Lower lobe of right lung (tissue), 2 donors: ENCODE data around the gene FFAR4. TPM values are rescaled to one million over a fixed set of nuclear protein-coding genes. Genes with fewer than 3 reads are reported as not detected.
"Not testable (repeated sequence)": the region's sequence is repeated elsewhere in the genome, so short reads cannot be mapped to it uniquely, and the experiment has no call there.

Experiments used
- ATAC-seq, 2 donors: fragments of 200-7000 bp; cut with Tn5 transposase; one replicate each; pipeline ENCODE4 v1.9.1; 2020 to 2022; ENCODE audit warnings: mild to moderate bottlenecking in 2 of 2, moderate library complexity in 2 of 2
- DNase-seq: peaks from one replicate; pipeline ENCODE4 v3.0.0-alpha.2; 2020
- H3K27ac ChIP-seq: fragments of 200-600 bp; one replicate; pipeline ENCODE4 v1.8.0; 2022
- H3K27me3 ChIP-seq: fragments of 200-600 bp; one replicate; pipeline ENCODE4 v1.8.0; 2022; ENCODE audit warnings: low read depth
- H3K36me3 ChIP-seq: fragments of 200-600 bp; one replicate; pipeline ENCODE4 v1.8.0; 2022; ENCODE audit warnings: mild to moderate bottlenecking
- H3K4me1 ChIP-seq: fragments of 200-600 bp; one replicate; pipeline ENCODE4 v1.8.0; 2022
- H3K4me3 ChIP-seq: fragments of 200-600 bp; one replicate; pipeline ENCODE4 v1.8.0; 2022; ENCODE audit warnings: mild to moderate bottlenecking
- H3K9me3 ChIP-seq: fragments of 200-600 bp; one replicate; pipeline ENCODE4 v1.8.0; 2022
- CTCF ChIP-seq: fragments of 200-600 bp; IDR thresholded peaks from one replicate; pipeline ENCODE4 v1.8.0; 2022; ENCODE audit warnings: antibody characterized with exemption, mild to moderate bottlenecking
- intact Hi-C: fragments of 100-400 bp; cut with DNase I; formaldehyde crosslinking; loops from one replicate; pipeline ENCODE4 v1.11.0; 2022
- total RNA-seq: library from RNA; stranded (reverse); fragmentation: NEBNext Ultra II Directional; extraction: Animal tissue kit (Norgen Biotek cat#: 25700); gene quantifications from one replicate; pipeline ENCODE4 v1.2.1, GENCODE V29; 2021
- donor health status: DM: no; HTN: yes; CAD: no; lungs with severe emphysema.

FFAR4 gene
- total RNA-seq, 1 donor from 2014 or later: 13.7 TPM

GRCh38 chr10:93542358-93542791 lies 24.1 kb upstream of the FFAR4 start:
- DNase-seq (no peak), ATAC-seq (peak; percentile 34 to 45)
- H3K4me1 ChIP-seq: peaks cover 11% of the 10 kb centered on the region
- H3K9me3 ChIP-seq: no peaks in the 10 kb centered on the region
- intact Hi-C loops: no loop called here
- no peaks in the 10 kb centered on the region for H3K27me3 ChIP-seq
- H3K27ac ChIP-seq: no peak overlapping the region
- no peaks in the 10 kb centered on the region for H3K36me3 ChIP-seq
- peak overlapping the region; percentile 12 for H3K4me3 ChIP-seq
- no peak for TF ChIP-seq CTCF

- H3K4me1 ChIP-seq, H3K36me3 ChIP-seq, H3K9me3 ChIP-seq, intact Hi-C loops, DNase-seq, ATAC-seq, H3K4me3 ChIP-seq, H3K27me3 ChIP-seq, H3K27ac ChIP-seq: not testable (repeated sequence)
Measured at GRCh38 chr10:93546995-93547394, 19.5 kb upstream of the FFAR4 start.

GRCh38 chr10:93547522-93547921 lies 18.9 kb upstream of the FFAR4 start:
- DNase-seq (no peak), ATAC-seq (no peak)
- intact Hi-C loops: no loop called here
- Histone ChIP-seq H3K27ac (no peak overlapping the region), H3K4me3 (no peak overlapping the region), H3K27me3 (no peaks in the 10 kb centered on the region), H3K4me1 (peaks cover 2% of the 10 kb centered on the region), H3K36me3 (no peaks in the 10 kb centered on the region), H3K9me3 (no peaks in the 10 kb centered on the region)
- TF ChIP-seq CTCF: no peak

- no peaks in the 10 kb centered on the region for H3K27me3 ChIP-seq
- H3K27ac ChIP-seq: no peak overlapping the region
- H3K9me3 ChIP-seq: no peaks in the 10 kb centered on the region
- no peak for TF ChIP-seq CTCF
- no peaks in the 10 kb centered on the region for H3K36me3 ChIP-seq
- ATAC-seq: no peak
- intact Hi-C loops: no loop called here
- no peaks in the 10 kb centered on the region for H3K4me1 ChIP-seq
- no peak for DNase-seq
- no peak overlapping the region for H3K4me3 ChIP-seq
Measured at GRCh38 chr10:93548376-93549071, 17.9 kb upstream of the FFAR4 start.

- intact Hi-C loops: no loop called here
- Histone ChIP-seq H3K27ac (no peak overlapping the region), H3K27me3 (no peaks in the 10 kb centered on the region), H3K4me1 (no peaks in the 10 kb centered on the region), H3K4me3 (no peak overlapping the region), H3K9me3 (no peaks in the 10 kb centered on the region), H3K36me3 (no peaks in the 10 kb centered on the region)
- no peak for DNase-seq
- ATAC-seq: no peak
- no peak for TF ChIP-seq CTCF
Measured at GRCh38 chr10:93550606-93551005, 15.9 kb upstream of the FFAR4 start.

- Histone ChIP-seq H3K36me3 (no peaks in the 10 kb centered on the region), H3K27ac (no peak overlapping the region), H3K27me3 (no peaks in the 10 kb centered on the region), H3K4me3 (no peak overlapping the region), H3K9me3 (no peaks in the 10 kb centered on the region), H3K4me1 (no peaks in the 10 kb centered on the region)
- intact Hi-C loops: no loop called here
- no peak for TF ChIP-seq CTCF
- no peak for ATAC-seq
- no peak for DNase-seq
Measured at GRCh38 chr10:93552780-93553179, 13.7 kb upstream of the FFAR4 start.
